Esophagus (tissue), 2 donors: ENCODE results near the gene IQGAP1. TPM values are rescaled to one million over a fixed set of nuclear protein-coding genes. Genes with fewer than 3 reads are reported as not detected.
"Not testable (repeated sequence)": the region's sequence is repeated elsewhere in the genome, so short reads cannot be mapped to it uniquely, and the experiment has no call there.

Source experiments
- H3K27ac ChIP-seq, 2 donors: one replicate each; pipeline ENCODE4 v1.5.1; 2013; ENCODE audit warnings: low read depth in 2 of 2, mild to moderate bottlenecking in 2 of 2, inconsistent platforms in 1 of 2, low read length in 1 of 2, moderate library complexity in 1 of 2
- H3K27me3 ChIP-seq, 2 donors: one replicate each; pipeline ENCODE4 v1.6.1; 2013; ENCODE audit warnings: low read length in 2 of 2, control low read depth in 1 of 2, mild to moderate bottlenecking in 1 of 2; ENCODE audit not compliant: insufficient read depth in 2 of 2, control insufficient read depth in 1 of 2
- H3K36me3 ChIP-seq, 2 donors: one replicate each; pipeline ENCODE4 v1.6.1; 2013; ENCODE audit warnings: low read length in 1 of 2; ENCODE audit not compliant: control insufficient read depth in 2 of 2, insufficient read depth in 2 of 2
- H3K4me1 ChIP-seq, 2 donors: one replicate each; pipeline ENCODE4 v1.6.1; 2013; ENCODE audit warnings: low read length in 1 of 2; ENCODE audit not compliant: control insufficient read depth in 2 of 2, insufficient read depth in 2 of 2
- H3K4me3 ChIP-seq, 2 donors: one replicate each; pipeline ENCODE4 v1.5.1; 2013; ENCODE audit warnings: low read length in 2 of 2, mild to moderate bottlenecking in 2 of 2, low read depth in 1 of 2, moderate library complexity in 1 of 2
- H3K9me3 ChIP-seq, 2 donors: one replicate each; pipeline ENCODE4 v1.6.1; 2013; ENCODE audit warnings: mild to moderate bottlenecking in 2 of 2, low read depth in 1 of 2, low read length in 1 of 2, moderate library complexity in 1 of 2; ENCODE audit not compliant: control insufficient read depth in 2 of 2, insufficient read depth in 1 of 2
- WGBS, 2 donors: extraction: QIAGEN DNeasy Blood & Tissue Kit; methylation state at CpG; one replicate each; pipeline ENCODE4 v1.1.7; 2013; 5-methylcytosine and 5-hydroxymethylcytosine counted together
- polyA plus RNA-seq, 2 donors: library from polyadenylated mRNA; stranded (reverse); fragments of 200-250 nt; gene quantifications; one replicate each; pipeline ENCODE4 v1.2.3, GENCODE V29; 2013
- donor health status: healthy with polysubstance abuse.
- donor health status: Bipolar disorder and iron deficiency.

The IQGAP1 gene
- polyA plus RNA-seq, 2 donors: 68.4 to 106 TPM

DNA sequence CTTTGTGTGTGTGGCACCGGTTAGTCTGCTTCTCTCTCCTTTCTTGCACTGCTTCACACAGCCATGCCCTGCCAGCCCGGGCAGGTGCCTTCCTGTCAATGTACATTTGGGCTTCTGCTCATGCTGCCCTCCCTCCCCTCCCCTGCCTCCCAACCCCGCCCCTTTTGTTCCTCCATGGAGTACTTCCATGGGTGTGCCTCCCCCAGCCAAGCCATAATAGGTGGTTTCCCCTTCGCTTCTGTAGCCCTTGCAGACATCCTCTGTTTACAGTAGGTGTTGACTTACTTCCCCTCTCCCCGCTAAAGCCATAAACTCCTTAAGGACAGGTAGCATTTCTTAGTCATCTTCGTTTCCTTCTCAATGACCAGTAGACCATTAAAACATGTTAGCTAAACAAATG lies 109.9 kb downstream of the IQGAP1 start:
- peaks cover 7 to 15% of the 10 kb centered on the region in 2 donors for H3K36me3 ChIP-seq
- H3K9me3 ChIP-seq: no peaks in the 10 kb centered on the region
- H3K27me3 ChIP-seq: no peaks in the 10 kb centered on the region
- WGBS, 2 donors: 46 to 64% methylated on average over 6 of the region's 6 CpGs
- H3K4me1 ChIP-seq: no peaks in the 10 kb centered on the region
- no peak overlapping the region for H3K27ac ChIP-seq
- H3K4me3 ChIP-seq: no peak overlapping the region

DNA sequence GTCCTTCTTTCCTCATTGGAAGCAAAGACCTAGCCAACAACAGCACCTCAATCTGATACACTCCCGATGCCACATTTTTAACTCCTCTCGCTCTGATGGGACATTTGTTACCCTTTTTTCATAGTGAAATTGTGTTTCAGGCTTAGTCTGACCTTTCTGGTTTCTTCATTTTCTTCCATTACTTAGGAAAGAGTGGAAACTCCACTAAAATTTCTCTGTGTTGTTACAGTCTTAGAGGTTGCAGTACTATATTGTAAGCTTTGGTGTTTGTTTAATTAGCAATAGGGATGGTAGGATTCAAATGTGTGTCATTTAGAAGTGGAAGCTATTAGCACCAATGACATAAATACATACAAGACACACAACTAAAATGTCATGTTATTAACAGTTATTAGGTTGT lies 112.1 kb downstream of the IQGAP1 start:
- H3K27me3 ChIP-seq: no peaks in the 10 kb centered on the region
- H3K36me3 ChIP-seq: peaks cover 5 to 12% of the 10 kb centered on the region in 2 donors
- 84 to 93% methylated on average over 2 of the region's 2 CpGs for WGBS, 2 donors
- H3K9me3 ChIP-seq: no peaks in the 10 kb centered on the region
- H3K27ac ChIP-seq: no peak overlapping the region
- H3K4me1 ChIP-seq: no peaks in the 10 kb centered on the region
- no peak overlapping the region for H3K4me3 ChIP-seq

DNA sequence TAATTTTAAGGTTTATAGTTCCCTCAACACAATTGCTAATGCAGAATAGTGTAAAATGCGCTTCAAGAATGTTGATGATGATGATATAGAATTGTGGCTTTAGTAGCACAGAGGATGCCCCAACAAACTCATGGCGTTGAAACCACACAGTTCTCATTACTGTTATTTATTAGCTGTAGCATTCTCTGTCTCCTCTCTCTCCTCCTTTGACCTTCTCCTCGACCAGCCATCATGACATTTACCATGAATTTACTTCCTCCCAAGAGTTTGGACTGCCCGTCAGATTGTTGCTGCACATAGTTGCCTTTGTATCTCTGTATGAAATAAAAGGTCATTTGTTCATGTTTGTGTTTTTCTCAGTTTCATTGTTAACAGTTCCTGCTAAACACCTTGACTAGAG lies 113.9 kb downstream of the IQGAP1 start:
- 70 to 88% methylated on average over 4 of the region's 4 CpGs for WGBS, 2 donors
- Histone ChIP-seq H3K27me3 (no peaks in the 10 kb centered on the region), H3K4me3 (no peak overlapping the region), H3K9me3 (no peaks in the 10 kb centered on the region), H3K27ac (no peak overlapping the region), H3K36me3 (peaks cover 4 to 9% of the 10 kb centered on the region in 2 donors), H3K4me1 (no peaks in the 10 kb centered on the region)

DNA sequence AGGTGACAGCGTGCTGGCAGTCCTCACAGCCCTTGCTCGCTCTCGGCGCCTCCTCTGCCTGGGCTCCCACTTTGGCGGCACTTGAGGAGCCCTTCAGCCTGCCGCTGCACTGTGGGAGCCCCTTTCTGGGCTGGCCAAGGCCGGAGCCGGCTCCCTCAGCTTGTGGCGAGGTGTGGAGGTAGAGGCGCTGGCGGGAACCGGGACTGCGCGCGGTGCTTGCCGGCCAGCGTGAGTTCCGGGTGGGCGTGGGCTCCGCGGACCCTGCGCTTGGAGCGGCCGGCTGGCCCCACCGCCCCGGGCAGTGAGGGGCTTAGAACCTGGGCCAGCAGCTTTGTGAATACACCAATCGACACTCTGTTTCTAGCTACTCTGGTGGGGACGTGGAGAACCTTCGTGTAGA lies 122.7 kb downstream of the IQGAP1 start:
- H3K27me3 ChIP-seq, H3K36me3 ChIP-seq, H3K4me3 ChIP-seq, H3K4me1 ChIP-seq, H3K27ac ChIP-seq, H3K9me3 ChIP-seq: not testable (repeated sequence)
- WGBS, 2 donors: 94% methylated on average over 22 to 29 of the region's 29 CpGs

DNA sequence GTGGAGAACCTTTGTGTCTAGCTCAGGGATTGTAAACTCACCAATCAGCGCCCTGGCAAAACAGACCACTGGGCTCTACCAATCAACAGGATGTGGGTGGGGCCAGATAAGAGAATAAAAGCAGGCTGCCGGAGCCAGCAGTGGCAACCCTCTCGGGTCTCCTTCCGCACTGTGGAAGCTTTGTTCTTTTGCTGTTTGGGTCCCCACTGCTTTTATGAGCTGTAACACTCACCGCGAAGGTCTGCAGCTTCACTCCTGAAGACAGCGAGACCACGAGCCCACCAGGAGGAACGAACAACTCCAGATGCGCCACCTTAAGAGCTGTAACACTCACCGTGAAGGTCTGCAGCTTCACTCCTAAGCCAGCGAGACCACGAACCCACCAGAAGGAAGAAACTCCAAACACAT lies 123.2 kb downstream of the IQGAP1 start:
- not testable (repeated sequence) for H3K4me3 ChIP-seq, H3K4me1 ChIP-seq, H3K27me3 ChIP-seq, H3K9me3 ChIP-seq, H3K27ac ChIP-seq, H3K36me3 ChIP-seq
- WGBS, 2 donors: 90 to 94% methylated on average over 11 to 13 of the region's 13 CpGs

DNA sequence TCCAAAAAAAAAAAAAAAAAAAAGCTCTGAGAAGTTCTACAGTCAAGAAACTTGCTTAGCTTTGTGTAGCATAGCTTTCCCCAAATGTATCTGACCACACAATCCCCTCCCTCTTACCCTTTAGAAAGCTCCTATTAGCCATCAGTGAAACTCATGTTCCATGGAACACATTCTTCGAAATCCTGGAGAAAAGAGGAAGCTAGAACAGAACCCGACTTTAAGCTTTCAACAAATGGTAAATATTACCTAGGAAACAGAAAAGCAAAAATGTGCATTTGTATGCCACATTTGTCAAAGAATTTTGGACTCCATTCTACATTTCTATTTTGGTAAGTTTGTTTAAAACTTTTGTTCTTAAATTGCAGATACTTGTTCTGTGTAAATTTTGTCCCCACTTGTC lies 124.2 kb downstream of the IQGAP1 start:
- no peaks in the 10 kb centered on the region for H3K36me3 ChIP-seq
- H3K27me3 ChIP-seq: no peaks in the 10 kb centered on the region
- no peak overlapping the region for H3K4me3 ChIP-seq
- H3K27ac ChIP-seq: no peak overlapping the region
- no peaks in the 10 kb centered on the region for H3K4me1 ChIP-seq
- H3K9me3 ChIP-seq: no peaks in the 10 kb centered on the region
- WGBS, 2 donors: 69 to 71% methylated on average over 2 of the region's 2 CpGs

DNA sequence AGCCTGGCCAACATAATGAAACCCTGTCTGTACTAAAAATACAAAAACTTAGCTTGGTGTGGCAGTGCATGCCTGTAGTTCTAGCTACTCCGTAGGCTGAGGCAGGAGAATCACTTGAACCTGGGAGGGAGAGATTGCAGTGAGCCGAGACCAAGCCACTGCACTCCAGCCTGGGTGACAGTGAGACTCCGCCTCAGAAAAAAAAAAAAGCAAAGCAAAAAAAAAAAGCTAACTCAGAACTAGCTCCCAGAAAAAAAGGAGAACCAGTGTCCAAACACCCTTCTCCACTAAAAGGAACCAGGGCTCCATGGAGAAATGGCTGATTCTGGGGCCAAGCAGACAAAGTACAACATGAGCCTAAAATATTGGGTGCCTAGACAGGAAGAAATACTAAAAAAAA lies 124.9 kb downstream of the IQGAP1 start:
- WGBS, 2 donors: 88 to 89% methylated on average over 3 of the region's 3 CpGs
- no peaks in the 10 kb centered on the region for H3K4me1 ChIP-seq
- no peak overlapping the region for H3K27ac ChIP-seq
- H3K36me3 ChIP-seq: no peaks in the 10 kb centered on the region
- no peaks in the 10 kb centered on the region for H3K9me3 ChIP-seq
- H3K27me3 ChIP-seq: no peaks in the 10 kb centered on the region
- H3K4me3 ChIP-seq: no peak overlapping the region

DNA sequence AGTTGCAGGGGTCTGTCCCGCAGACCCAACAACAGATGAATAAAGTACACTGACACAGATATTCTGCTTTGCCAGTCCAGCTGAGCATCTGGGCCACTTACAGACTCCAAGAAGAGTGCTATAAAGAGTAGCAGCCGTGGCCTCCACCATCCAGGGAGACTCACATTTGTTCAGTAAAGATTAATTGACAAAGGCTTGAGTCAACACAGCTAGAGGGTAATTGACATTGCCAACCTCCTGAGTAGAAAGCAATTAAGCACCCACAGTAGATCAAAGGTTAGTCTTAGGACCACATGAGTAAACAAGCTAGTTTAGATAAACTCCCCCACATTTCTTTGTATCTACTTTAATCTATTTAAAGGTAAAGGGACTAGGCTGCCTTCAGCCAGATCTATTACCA lies 125.4 kb downstream of the IQGAP1 start:
- H3K9me3 ChIP-seq: no peaks in the 10 kb centered on the region
- no peaks in the 10 kb centered on the region for H3K36me3 ChIP-seq
- H3K4me1 ChIP-seq: no peaks in the 10 kb centered on the region
- no peaks in the 10 kb centered on the region for H3K27me3 ChIP-seq
- H3K4me3 ChIP-seq: no peak overlapping the region
- H3K27ac ChIP-seq: no peak overlapping the region
- WGBS, 2 donors: 75 to 79% methylated on average over 2 of the region's 2 CpGs

DNA sequence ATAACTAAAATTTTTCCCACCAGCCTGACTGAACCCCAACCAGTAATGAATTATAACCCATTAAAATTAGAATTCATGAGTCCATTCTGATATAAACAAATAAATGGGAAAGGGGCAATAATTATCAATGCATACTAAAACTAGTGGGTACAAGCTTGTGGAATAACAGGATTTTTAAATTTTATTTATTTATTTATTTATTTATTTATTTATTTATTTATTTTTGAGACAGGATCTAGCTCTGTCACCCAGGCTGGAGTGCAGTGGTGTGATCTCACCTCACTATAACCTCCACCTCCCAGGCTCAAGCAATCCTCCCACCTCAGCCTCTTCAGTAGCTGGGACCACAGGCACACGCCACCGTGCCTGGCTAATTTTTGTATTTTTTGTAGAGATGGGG lies 125.9 kb downstream of the IQGAP1 start:
- not testable (repeated sequence) for H3K27ac ChIP-seq, H3K36me3 ChIP-seq, H3K4me3 ChIP-seq, H3K4me1 ChIP-seq, H3K27me3 ChIP-seq, H3K9me3 ChIP-seq
- 46 to 89% methylated on average over 2 of the region's 2 CpGs for WGBS, 2 donors

DNA sequence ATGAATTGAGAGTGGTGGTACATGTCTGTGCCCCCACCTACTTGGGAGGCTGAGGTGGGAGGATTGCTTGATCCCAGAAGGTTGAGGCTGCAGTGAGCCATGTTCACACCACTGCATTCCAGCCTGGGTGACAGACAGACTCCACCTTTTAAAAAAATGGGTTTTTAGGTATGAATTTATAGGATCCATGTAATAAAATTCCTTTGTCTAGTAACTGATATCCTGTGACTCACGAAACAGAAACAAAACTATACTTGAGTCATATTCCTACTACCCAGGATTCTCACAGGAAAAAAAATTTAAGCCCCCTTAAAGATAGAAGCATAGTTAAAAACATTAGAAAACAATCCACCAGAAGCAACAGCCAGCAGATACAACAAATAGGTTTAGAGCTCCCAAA lies 131.6 kb downstream of the IQGAP1 start:
- Histone ChIP-seq H3K4me3 (no peak overlapping the region), H3K36me3 (no peaks in the 10 kb centered on the region), H3K27ac (no peak overlapping the region), H3K27me3 (no peaks in the 10 kb centered on the region), H3K9me3 (no peaks in the 10 kb centered on the region), H3K4me1 (no peaks in the 10 kb centered on the region)
- 61 to 68% methylated on average over 1 of the region's 1 CpG for WGBS, 2 donors
